Stomach smooth muscle (tissue), 2 donors: ENCODE results near the gene HEATR5A.

Experiments
- H3K27ac ChIP-seq: one replicate; pipeline ENCODE4 v1.7.0; 2013; ENCODE audit warnings: mild to moderate bottlenecking, low read length, inconsistent platforms
- H3K27me3 ChIP-seq, 2 donors: one replicate each; pipeline ENCODE4 v1.7.0; 2013; ENCODE audit warnings: low read length in 2 of 2; ENCODE audit not compliant: insufficient read depth in 2 of 2, control insufficient read depth in 1 of 2
- H3K36me3 ChIP-seq, 2 donors: one replicate each; pipeline ENCODE4 v1.7.0; 2013; ENCODE audit warnings: low read length in 2 of 2; ENCODE audit not compliant: control insufficient read depth in 2 of 2, insufficient read depth in 2 of 2
- H3K4me1 ChIP-seq: one replicate; pipeline ENCODE4 v1.7.0; 2013; ENCODE audit warnings: low read length; ENCODE audit not compliant: control insufficient read depth, insufficient read depth
- H3K4me3 ChIP-seq, 2 donors: one replicate each; pipeline ENCODE4 v1.7.0; 2013; ENCODE audit warnings: low read length in 2 of 2
- H3K9ac ChIP-seq, 2 donors: one replicate each; pipeline ENCODE4 v1.7.0; 2013; ENCODE audit warnings: low read length in 2 of 2, mild to moderate bottlenecking in 1 of 2
- H3K9me3 ChIP-seq, 2 donors: one replicate each; pipeline ENCODE4 v1.7.0; 2013; ENCODE audit warnings: low read length in 2 of 2; ENCODE audit not compliant: control insufficient read depth in 2 of 2
- donor health status: healthy.
- donor health status: Pancreatic carcinoma.

HEATR5A gene

DNA sequence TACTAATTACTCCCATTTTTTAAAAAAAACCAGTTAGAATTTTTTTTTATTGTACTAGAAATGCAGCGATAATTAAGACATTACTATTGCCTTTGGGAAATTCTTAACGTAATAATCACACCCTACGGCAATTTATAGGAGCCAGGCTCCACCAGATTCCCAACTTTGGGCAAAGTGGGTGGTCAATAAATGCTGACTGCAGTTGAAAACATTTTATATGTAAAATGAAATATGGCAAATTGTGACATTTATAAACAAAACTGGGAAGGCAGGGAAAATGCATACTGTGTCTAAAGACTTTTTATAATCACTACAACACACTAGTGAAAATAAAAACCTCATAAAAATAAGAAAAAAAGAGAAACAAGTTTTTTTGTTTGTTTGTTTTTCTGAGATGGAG, 119.5 kb downstream of the HEATR5A start:
- H3K36me3 ChIP-seq, result peaks cover 9 to 18% of the 10 kb centered on the region in 2 donors

GRCh38 chr14:31300296-31300695, 120.1 kb downstream of the HEATR5A start:
- Histone ChIP-seq H3K27me3 (no peaks in the 10 kb centered on the region), H3K9ac (no peak overlapping the region), H3K4me1 (no peaks in the 10 kb centered on the region), H3K36me3 (peaks cover 6 to 18% of the 10 kb centered on the region in 2 donors), H3K27ac (no peak overlapping the region), H3K9me3 (no peaks in the 10 kb centered on the region), H3K4me3 (no peak overlapping the region)

More for the DNA sequence above, 119.5 kb downstream of the HEATR5A start:
- H3K9ac ChIP-seq, result no peak overlapping the region
- H3K9me3 ChIP-seq, result no peaks in the 10 kb centered on the region
- no peaks in the 10 kb centered on the region for H3K27me3 ChIP-seq
- no peak overlapping the region for H3K4me3 ChIP-seq
- no peak overlapping the region for H3K27ac ChIP-seq
- no peaks in the 10 kb centered on the region for H3K4me1 ChIP-seq

DNA sequence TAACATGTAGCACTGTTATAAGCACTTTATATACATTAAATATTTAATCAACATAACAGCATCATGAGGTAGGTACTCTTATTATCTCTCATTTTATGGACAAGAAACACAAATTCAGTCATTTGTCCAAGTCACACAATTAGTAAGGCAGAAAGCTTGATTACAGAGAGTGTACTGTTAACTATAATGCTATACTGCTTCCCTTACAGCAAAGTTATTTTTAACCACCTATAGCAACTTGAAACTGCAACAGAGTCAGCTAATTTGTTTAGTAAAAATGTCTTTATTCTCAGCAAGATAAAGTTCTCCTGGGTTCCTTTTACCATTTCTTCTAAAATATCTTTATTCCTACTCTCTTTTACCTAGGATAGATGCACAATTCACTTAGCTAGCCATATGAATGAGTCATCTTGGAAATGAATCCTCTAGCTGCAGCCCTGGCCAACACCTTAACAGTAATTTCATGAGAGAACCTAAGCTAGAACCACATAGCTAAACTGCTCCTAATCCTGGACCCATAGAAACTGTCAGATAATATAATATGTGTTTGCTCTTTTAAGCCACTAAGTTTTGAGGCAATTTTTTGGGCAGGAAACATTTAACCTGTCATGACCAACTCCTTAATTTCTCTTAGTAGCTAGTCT, 122.5 kb downstream of the HEATR5A start:
- Histone ChIP-seq H3K27me3 (no peaks in the 10 kb centered on the region), H3K4me1 (no peaks in the 10 kb centered on the region), H3K9ac (no peak overlapping the region), H3K4me3 (no peak overlapping the region), H3K36me3 (peaks cover 3 to 11% of the 10 kb centered on the region in 2 donors), H3K27ac (no peak overlapping the region), H3K9me3 (no peaks in the 10 kb centered on the region)

DNA sequence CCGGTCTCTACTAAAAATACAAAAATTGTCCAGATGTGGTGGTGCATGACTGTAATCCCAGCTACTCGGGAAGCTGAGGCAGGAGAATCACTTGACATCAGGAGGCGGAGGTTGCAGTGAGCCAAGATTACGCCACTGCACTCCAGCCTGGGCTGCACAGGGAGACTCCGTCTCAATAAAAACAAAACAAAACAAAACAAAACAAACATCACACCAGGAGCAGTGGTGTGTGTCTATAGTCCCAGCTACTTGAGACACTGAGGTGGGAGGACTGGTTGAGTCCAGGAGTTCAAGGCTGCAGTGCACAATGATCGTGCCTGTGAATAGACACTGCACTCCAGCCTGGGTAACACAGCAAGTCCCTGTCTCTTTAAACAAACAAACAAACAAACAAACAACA, 123.2 kb downstream of the HEATR5A start:
- no peak overlapping the region for H3K9ac ChIP-seq
- H3K27ac ChIP-seq, result no peak overlapping the region
- peaks cover 1 to 10% of the 10 kb centered on the region in 2 donors for H3K36me3 ChIP-seq
- no peaks in the 10 kb centered on the region for H3K9me3 ChIP-seq
- no peaks in the 10 kb centered on the region for H3K4me1 ChIP-seq
- no peaks in the 10 kb centered on the region for H3K27me3 ChIP-seq
- H3K4me3 ChIP-seq, result no peak overlapping the region

DNA sequence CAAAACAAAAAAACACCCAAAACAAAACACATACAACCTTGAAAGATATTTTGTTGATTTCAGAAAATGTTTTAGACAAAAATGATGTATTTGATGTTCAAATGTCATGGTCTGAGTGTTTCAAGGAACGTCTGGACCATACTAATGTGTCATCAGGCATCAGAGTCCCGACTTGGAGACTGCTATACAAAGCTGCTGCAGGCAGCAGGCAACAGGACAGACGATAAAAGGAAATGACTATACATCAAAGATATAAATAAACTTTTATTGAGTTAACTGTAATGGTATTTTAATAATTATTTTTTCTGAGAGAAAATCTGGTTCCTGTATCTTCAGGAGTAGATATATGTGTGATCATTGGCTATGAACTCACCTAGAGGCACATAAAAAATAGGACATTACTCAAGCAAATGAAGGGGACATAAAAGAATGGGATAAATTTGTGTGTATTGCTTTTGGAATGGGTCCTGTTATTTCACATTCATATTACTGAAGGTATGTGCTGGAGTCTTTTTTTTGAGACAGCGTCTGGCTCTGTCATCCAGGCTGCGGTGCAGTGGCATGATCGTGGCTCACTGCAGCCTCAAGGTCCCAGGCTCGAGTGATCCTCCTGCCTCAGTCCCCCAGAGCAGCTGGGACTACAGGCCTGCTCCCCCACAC, 125.5 kb downstream of the HEATR5A start:
- H3K4me3 ChIP-seq, result no peak overlapping the region
- H3K4me1 ChIP-seq, result no peaks in the 10 kb centered on the region
- peaks cover 0 to 2% of the 10 kb centered on the region in 2 donors for H3K36me3 ChIP-seq
- no peaks in the 10 kb centered on the region for H3K27me3 ChIP-seq
- no peaks in the 10 kb centered on the region for H3K9me3 ChIP-seq
- H3K9ac ChIP-seq, result no peak overlapping the region
- no peak overlapping the region for H3K27ac ChIP-seq

DNA sequence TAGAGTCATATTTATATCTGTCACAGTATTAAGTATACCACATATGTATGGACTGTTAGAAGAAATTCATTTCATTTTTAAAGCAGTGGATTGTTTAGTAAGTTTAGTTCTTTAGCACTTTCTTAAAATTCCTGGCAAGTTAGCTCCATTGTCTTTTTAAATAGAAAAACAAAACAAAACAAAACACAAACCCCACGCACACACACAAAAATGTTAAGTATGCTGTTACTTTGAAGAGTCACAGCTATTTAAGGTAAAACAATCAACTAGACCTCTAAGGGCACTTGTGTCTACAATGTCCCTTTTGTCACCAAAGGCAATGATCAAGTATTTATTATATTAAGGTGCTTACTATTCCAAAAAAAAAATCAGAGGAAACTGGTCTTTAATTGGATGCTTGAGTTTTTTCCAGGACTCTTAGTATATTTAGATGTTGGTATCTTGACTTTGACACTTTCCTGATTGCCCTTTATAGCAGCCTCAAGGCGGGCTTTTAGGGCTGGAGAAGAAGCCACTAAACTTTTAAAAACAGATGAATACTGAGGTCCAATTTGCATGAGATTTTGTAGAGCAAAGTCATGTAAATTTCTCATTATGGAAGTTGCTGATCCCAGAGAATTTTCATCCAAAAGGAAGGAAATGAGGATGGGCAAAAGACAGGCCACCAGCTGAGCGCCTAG, 127.3 kb downstream of the HEATR5A start:
- Histone ChIP-seq H3K9ac (no peak overlapping the region), H3K36me3 (no peaks in the 10 kb centered on the region), H3K4me1 (no peaks in the 10 kb centered on the region), H3K27me3 (no peaks in the 10 kb centered on the region), H3K4me3 (no peak overlapping the region), H3K9me3 (no peaks in the 10 kb centered on the region), H3K27ac (no peak overlapping the region)

- H3K9me3 ChIP-seq, result no peaks in the 10 kb centered on the region
- H3K36me3 ChIP-seq, result no peaks in the 10 kb centered on the region
- no peak overlapping the region for H3K4me3 ChIP-seq
- no peaks in the 10 kb centered on the region for H3K27me3 ChIP-seq
- no peaks in the 10 kb centered on the region for H3K4me1 ChIP-seq
- no peak overlapping the region for H3K9ac ChIP-seq
- H3K27ac ChIP-seq, result no peak overlapping the region
Measured at GRCh38 chr14:31291210-31291609, 129.1 kb downstream of the HEATR5A start.

DNA sequence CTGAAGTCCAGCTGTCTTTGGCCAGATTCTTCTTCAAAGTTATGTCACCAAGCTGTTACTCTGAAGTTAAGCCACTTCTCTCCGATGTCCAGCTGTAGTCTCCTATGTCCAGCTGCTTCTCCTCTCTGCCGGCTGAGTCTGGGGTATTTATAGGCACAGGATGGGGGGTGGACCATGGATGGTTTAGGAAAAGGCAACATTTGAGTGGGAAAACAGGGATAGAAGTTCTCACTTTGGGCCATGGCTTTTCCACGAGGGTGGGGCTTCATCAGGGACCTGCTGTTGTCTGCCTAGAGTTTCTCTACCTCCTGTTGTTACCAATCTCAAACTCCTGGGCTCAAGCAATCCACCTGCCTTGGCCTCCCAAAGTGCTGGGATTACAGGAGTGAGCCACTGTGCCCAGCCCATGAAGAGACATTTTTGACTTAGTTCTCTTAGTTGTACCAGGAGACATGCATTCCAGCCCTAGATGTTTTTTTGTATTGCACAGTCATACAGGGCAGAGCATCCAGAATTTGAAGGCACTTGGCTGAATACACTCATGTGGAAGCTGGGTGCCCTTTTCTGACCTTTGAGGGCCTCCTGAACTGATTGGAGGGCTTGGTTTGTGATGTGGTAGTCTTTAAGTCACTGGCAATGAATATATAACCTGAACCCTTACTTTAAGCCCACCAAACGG, 132.9 kb downstream of the HEATR5A start:
- no peaks in the 10 kb centered on the region for H3K27me3 ChIP-seq
- no peaks in the 10 kb centered on the region for H3K36me3 ChIP-seq

DNA sequence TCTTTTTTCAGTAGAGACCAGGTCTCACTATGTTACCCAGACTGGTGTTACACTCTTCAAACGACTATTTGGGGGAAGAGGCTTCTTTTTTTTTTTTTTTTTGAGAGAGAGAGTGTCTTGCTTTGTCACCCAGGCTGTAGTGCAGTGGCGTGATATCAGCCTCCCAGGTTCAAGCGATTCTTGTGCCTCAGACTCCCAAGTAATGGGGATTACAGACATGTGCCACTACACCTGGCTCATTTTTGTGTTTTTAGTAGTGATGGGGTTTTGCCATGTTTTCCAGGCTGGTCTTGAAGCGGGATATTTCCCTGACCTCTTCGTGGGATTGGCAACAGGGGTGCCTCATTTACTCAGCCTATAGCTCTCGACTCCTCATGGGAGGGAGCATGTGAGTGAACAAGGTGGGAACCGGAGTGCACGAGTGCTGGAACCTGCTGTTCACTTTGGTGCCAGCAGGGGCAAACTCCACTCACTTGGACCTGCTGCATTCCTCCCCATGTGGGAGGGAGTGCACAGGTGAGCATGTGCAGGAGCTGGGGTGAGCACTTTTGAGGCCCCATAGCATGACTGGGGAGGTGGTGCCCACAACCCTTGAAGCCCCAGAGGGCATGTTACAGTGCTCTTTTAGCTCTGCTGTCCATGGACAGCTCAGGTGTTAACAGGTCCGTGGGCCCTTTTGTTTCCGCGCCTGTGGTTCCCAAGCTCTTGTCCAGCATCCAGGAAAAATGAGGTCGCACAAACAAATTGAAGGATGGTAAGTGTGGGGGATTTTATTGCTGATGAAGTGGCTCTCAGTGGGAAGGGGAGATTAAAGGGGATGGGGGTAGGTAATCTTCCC, 133.7 kb downstream of the HEATR5A start:
- Histone ChIP-seq H3K27ac (no peak overlapping the region), H3K4me1 (no peaks in the 10 kb centered on the region)

More for the DNA sequence above, 132.9 kb downstream of the HEATR5A start:
- Histone ChIP-seq H3K9me3 (no peaks in the 10 kb centered on the region), H3K9ac (no peak overlapping the region), H3K27ac (no peak overlapping the region), H3K4me3 (no peak overlapping the region), H3K4me1 (no peaks in the 10 kb centered on the region)

GRCh38 chr14:31283578-31284252, 136.6 kb downstream of the HEATR5A start:
- Histone ChIP-seq H3K4me1 (no peaks in the 10 kb centered on the region), H3K9ac (no peak overlapping the region), H3K27ac (no peak overlapping the region), H3K27me3 (no peaks in the 10 kb centered on the region), H3K4me3 (no peak overlapping the region), H3K9me3 (no peaks in the 10 kb centered on the region), H3K36me3 (no peaks in the 10 kb centered on the region)

More for the DNA sequence above, 133.7 kb downstream of the HEATR5A start:
- H3K9ac ChIP-seq, result no peak overlapping the region
- H3K9me3 ChIP-seq, result no peaks in the 10 kb centered on the region
- H3K27me3 ChIP-seq, result no peaks in the 10 kb centered on the region
- no peak overlapping the region for H3K4me3 ChIP-seq
- H3K36me3 ChIP-seq, result no peaks in the 10 kb centered on the region
